Spleen (tissue), 11 donors: ENCODE results near the gene PIK3R5. TPM values are rescaled to one million over a fixed set of nuclear protein-coding genes. Genes with fewer than 3 reads are reported as not detected.

Experiments used
- DNase-seq: peaks from one replicate; pipeline ENCODE4 v3.0.0-alpha.2; 2020
- H3K27ac ChIP-seq, 8 donors: fragments of 200-600 bp; sonication (generic) in 7 of 8; 1 replicate in 4 of 8; 2 replicates in 4 of 8; pipeline versions ENCODE4 v1.5.0 to v1.8.0; 2016 to 2021; ENCODE audit warnings: inconsistent platforms in 4 of 8, mild to moderate bottlenecking in 4 of 8, moderate library complexity in 1 of 8
- H3K27me3 ChIP-seq, 7 donors: fragments of 200-600 bp; sonication (generic) in 6 of 7; replicated peaks in 1 of 7; 1 replicate in 4 of 7; 2 replicates in 3 of 7; pipeline versions ENCODE4 v1.5.0 to v1.8.0; 2016 to 2021; ENCODE audit warnings: inconsistent platforms in 3 of 7, mild to moderate bottlenecking in 1 of 7
- H3K36me3 ChIP-seq, 6 donors: fragments of 200-600 bp; sonication (generic) in 5 of 6; 1 replicate in 4 of 6; 2 replicates in 2 of 6; pipeline versions ENCODE4 v1.5.0 to v1.8.0; 2016 to 2021; ENCODE audit warnings: inconsistent platforms in 2 of 6
- H3K4me1 ChIP-seq, 6 donors: fragments of 200-600 bp; sonication (generic) in 5 of 6; 1 replicate in 3 of 6; 2 replicates in 3 of 6; pipeline versions ENCODE4 v1.5.0 to v1.8.0; 2016 to 2021; ENCODE audit warnings: inconsistent platforms in 3 of 6
- H3K4me3 ChIP-seq, 8 donors: fragments of 200-600 bp; sonication (generic) in 7 of 8; 1 replicate in 4 of 8; 2 replicates in 4 of 8; pipeline versions ENCODE4 v1.5.0 to v1.8.0; 2016 to 2021; ENCODE audit warnings: inconsistent platforms in 4 of 8, mild to moderate bottlenecking in 4 of 8, moderate library complexity in 2 of 8
- H3K9me3 ChIP-seq, 8 donors: fragments of 200-600 bp; sonication (generic) in 7 of 8; 1 replicate in 4 of 8; 2 replicates in 4 of 8; pipeline versions ENCODE4 v1.5.0 to v1.8.0; 2016 to 2021; ENCODE audit warnings: inconsistent platforms in 4 of 8
- POLR2A ChIP-seq, 3 donors: fragments of 450-650 bp; IDR thresholded peaks; one replicate each; pipeline ENCODE4 v1.5.1; 2017; ENCODE audit warnings: antibody characterized with exemption in 3 of 3, mild to moderate bottlenecking in 1 of 3
- POLR2AphosphoS5 ChIP-seq, 3 donors: sonication (generic); formaldehyde crosslinking; IDR thresholded peaks; one replicate each; pipeline ENCODE4 v1.5.1; 2017; ENCODE audit warnings: antibody characterized with exemption in 3 of 3
- WGBS, 5 donors: extraction: QIAGEN DNeasy Blood & Tissue Kit in 3 of 5; methylation state at CpG; one replicate each; pipeline versions ENCODE4 v1.1.5 to v1.1.7; 2013 to 2018; 5-methylcytosine and 5-hydroxymethylcytosine counted together
- intact Hi-C: fragments of 100-400 bp; cut with DNase I; formaldehyde crosslinking; loops from one replicate; pipeline ENCODE4 v1.15.0; 2023; ENCODE audit warnings: low total_unique reads
- polyA plus RNA-seq, 3 donors: library from polyadenylated mRNA; stranded (reverse); fragments of 200-250 nt; gene quantifications; one replicate each; pipeline ENCODE4 v1.2.1, GENCODE V29; 2013
- total RNA-seq, 7 donors: library from RNA; depleted of rRNA in 3 of 7; stranded (reverse); fragments of >200 nt in 3 of 7; fragmentation: NEBNext Ultra II Directional in 4 of 7; extraction: Animal tissue kit (Norgen Biotek cat#: 25700) in 4 of 7; gene quantifications; one replicate each; pipeline versions ENCODE4 v1.1.0 to v1.2.1, GENCODE V29; 2016 to 2021
- TF ChIP-seq, protein P1 (sequence below), 11 experiments: fragments of 200-600 bp in 7 of 11; fragments of 450-650 bp in 4 of 11; sonication (generic) in 4 of 11; IDR thresholded peaks in 8 of 11; conservative IDR thresholded peaks in 3 of 11; 1 replicate in 7 of 11; 2 replicates in 4 of 11; pipeline versions ENCODE4 v1.4.0 to v1.8.0; 2016 to 2021; ENCODE audit warnings: antibody characterized with exemption in 11 of 11, inconsistent platforms in 4 of 11, mild to moderate bottlenecking in 1 of 11
- donor health status: healthy with polysubstance abuse.
- donor health status: DM: no; HTN: no; CAD: no; lungs with moderate emphysema.
- donor health status: DM: no; HTN: no; CAD: no.
- donor health status: Bipolar disorder and iron deficiency.
- donor health status: healthy.
- donor health status: DM: no; HTN: no; CAD: no.
- donor health status: DM: yes; HTN: yes; CAD: no.

Gene PIK3R5
- total and polyA plus RNA-seq, 10 donors, result 8.5 to 110 (median 68.4) TPM

DNA sequence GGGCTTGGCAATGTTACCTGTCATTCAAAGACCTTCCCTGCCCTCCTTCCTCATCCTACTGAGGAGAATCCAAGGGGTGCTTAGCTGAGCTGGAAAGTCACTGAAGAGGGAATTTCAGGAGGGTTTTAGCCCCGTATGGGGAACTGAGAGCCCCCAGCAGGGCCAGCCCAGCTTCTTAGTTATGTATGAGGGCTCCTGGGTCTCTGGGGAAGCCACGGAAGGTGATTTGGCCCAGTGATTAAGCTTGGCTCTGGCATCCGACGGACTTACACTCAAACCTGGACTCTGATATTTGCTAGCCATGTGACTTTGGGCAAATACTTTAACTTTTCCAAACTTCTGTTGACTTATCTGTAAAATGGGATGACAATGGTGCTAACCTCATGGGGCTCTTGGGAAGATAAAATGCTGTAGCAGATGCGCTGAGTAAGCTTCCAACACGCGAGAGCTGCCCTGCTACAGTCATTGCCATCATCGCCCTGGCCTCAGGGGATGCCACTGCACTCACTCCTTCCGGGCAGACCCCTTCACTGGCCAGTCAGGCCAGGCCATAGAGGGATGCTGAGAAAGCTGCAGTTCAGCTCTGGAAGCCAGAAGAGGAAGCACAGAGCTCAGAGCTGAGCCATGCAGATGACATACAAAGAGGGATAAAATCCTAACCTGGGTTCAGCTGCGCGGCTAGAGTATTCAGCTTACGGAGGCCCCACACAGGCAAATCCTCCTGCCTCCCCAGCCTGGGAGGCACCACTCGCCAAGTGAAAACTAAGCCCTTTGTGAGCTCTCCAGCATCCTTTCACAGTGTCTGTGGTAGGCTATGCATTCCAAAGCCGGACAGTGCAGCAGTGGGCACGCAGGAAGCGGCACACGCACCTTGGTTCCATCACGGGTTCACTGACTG lies 53.2 kb downstream of the PIK3R5 start:
- Histone ChIP-seq H3K4me3 (no peak overlapping the region), H3K36me3 (peaks cover 0 to 80% (median 7%) of the 10 kb centered on the region in 6 donors), H3K4me1 (peaks cover 0 to 70% (median 29%) of the 10 kb centered on the region in 6 donors), H3K27me3 (peaks cover 0 to 5% (median 0%) of the 10 kb centered on the region in 7 donors), H3K27ac (peak overlapping the region in 1 of 8 donors; percentile 39), H3K9me3 (peaks cover 0 to 7% (median under 1%) of the 10 kb centered on the region in 8 donors)
- DNase-seq, result no peak
- WGBS, 5 donors, result 72 to 82% (median 77%) methylated on average over 16 to 18 of the region's 18 CpGs
- intact Hi-C loops, result no loop called here
- TF ChIP-seq POLR2AphosphoS5 (IDR thresholded peaks at IDR 0.05) (no peak), POLR2A (IDR thresholded peaks at IDR 0.05) (no peak)
- TF ChIP-seq, protein P1, sequence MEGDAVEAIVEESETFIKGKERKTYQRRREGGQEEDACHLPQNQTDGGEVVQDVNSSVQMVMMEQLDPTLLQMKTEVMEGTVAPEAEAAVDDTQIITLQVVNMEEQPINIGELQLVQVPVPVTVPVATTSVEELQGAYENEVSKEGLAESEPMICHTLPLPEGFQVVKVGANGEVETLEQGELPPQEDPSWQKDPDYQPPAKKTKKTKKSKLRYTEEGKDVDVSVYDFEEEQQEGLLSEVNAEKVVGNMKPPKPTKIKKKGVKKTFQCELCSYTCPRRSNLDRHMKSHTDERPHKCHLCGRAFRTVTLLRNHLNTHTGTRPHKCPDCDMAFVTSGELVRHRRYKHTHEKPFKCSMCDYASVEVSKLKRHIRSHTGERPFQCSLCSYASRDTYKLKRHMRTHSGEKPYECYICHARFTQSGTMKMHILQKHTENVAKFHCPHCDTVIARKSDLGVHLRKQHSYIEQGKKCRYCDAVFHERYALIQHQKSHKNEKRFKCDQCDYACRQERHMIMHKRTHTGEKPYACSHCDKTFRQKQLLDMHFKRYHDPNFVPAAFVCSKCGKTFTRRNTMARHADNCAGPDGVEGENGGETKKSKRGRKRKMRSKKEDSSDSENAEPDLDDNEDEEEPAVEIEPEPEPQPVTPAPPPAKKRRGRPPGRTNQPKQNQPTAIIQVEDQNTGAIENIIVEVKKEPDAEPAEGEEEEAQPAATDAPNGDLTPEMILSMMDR (IDR thresholded peaks at IDR 0.05 in 8 of 11, conservative IDR thresholded peaks at IDR 0.05 in 3 of 11), result no peak

DNA sequence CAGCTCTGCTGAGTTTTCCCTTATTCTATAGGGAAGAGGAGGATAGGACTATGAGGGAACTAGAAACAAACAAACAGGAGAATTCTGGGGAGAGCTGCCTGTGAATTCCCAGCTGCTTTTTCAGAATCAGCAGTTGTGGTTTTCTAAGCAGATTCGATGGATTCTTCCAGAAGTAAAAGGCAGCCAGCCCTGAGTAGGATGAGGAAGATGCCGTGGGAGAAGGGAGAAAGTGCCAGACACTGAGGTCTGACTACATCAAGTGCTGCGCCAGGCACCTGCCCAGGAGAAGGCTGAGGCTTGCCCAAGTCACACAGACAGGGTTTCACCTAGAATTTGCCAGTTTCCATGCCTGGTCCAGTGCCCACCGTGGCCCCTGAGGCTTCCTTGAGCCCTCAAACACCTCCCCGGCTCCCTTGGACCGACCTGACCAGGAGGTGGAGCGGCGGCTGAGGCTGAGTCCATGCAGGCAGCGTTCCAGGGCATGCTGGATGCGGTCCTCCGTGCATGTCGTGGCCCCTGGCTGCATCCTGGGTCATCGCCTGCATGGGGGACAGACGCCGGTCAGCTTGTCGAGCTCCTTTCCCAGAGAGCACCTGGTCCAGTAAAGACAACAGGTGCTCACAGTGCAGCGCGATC lies 54.4 kb downstream of the PIK3R5 start:
- peak overlapping the region in 2 of 8 donors; percentile 2 to 39 for H3K27ac ChIP-seq

DNA sequence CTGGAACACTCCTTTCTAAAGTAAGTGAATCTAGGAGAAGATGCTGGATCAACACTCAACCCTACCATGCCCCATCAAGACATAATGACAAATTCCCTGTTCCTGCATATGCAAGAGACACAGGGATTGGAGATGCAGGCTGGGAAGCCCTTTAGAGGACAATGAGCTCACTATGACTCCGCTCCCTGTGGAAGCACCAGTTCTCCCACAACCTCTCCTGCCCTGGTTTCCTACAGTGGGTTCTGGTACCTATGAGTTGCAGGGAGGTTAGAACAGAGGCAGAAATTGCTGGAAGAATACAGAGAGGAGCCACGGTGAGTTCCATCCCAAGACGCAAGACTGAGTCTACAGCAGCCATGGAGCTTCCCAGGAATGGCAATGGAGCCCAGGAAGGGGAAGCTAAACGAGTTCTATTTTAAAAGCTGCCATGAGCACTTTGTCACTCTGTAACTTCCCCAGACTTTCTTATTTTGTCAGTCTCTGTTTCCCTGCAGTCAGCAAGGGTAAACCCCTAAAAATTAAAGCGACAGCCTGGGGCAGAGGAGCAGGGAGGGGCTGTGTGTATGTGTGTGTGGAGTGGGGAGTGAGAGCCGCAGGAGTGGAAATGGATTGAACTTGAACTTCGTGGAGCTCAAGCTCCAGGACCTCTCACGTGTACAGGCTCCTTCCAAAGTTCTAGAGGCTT lies 55.8 kb downstream of the PIK3R5 start:
- H3K27ac ChIP-seq, result peak overlapping the region in 3 of 8 donors; percentile 2 to 13 (median 8)
- no peak overlapping the region for H3K4me3 ChIP-seq
- no peak for DNase-seq
- peaks cover 0 to 49% (median 16%) of the 10 kb centered on the region in 6 donors for H3K4me1 ChIP-seq
- peaks cover 0 to 5% (median 0%) of the 10 kb centered on the region in 7 donors for H3K27me3 ChIP-seq
- WGBS, 5 donors, result 72 to 78% (median 75%) methylated on average over 8 of the region's 8 CpGs
- intact Hi-C loops, result no loop called here
- TF ChIP-seq POLR2A (IDR thresholded peaks at IDR 0.05) (no peak), POLR2AphosphoS5 (IDR thresholded peaks at IDR 0.05) (no peak)
- TF ChIP-seq, protein P1 (IDR thresholded peaks at IDR 0.05 in 8 of 11, conservative IDR thresholded peaks at IDR 0.05 in 3 of 11), result no peak
- no peaks in the 10 kb centered on the region for H3K9me3 ChIP-seq
- H3K36me3 ChIP-seq, result peaks cover 0 to 99% (median 14%) of the 10 kb centered on the region in 6 donors

More for the DNA sequence above, 54.4 kb downstream of the PIK3R5 start:
- H3K9me3 ChIP-seq, result no peaks in the 10 kb centered on the region
- WGBS, 5 donors, result 89 to 94% (median 93%) methylated on average over 11 to 18 of the region's 18 CpGs
- peaks cover 0 to 5% (median 0%) of the 10 kb centered on the region in 7 donors for H3K27me3 ChIP-seq
- DNase-seq, result no peak
- TF ChIP-seq POLR2AphosphoS5 (IDR thresholded peaks at IDR 0.05) (peak in 1 of 3 donors; percentile 61), POLR2A (IDR thresholded peaks at IDR 0.05) (no peak)
- TF ChIP-seq, protein P1 (IDR thresholded peaks at IDR 0.05 in 8 of 11, conservative IDR thresholded peaks at IDR 0.05 in 3 of 11), result no peak
- no peak overlapping the region for H3K4me3 ChIP-seq
- peaks cover 0 to 86% (median 7%) of the 10 kb centered on the region in 6 donors for H3K36me3 ChIP-seq
- peaks cover 0 to 57% (median 24%) of the 10 kb centered on the region in 6 donors for H3K4me1 ChIP-seq
- intact Hi-C loops, result no loop called here
